ENCODE measurements around the gene TMEM130. TPM values are rescaled to one million over a fixed set of nuclear protein-coding genes. Genes with fewer than 3 reads are reported as not detected.

Gene TMEM130
- polyA plus RNA-seq, 3 donors = 0.05 TPM; not detected in 2

- no peaks in the 10 kb centered on the region for H3K36me3 Mint-ChIP-seq
- peak overlapping the region in 5 of 7 donors; percentile 22 to 70 (median 58) for H3K27ac Mint-ChIP-seq
- intact Hi-C loops (cut with micrococcal nuclease) = loop anchor here in 1 of 2 donors (10.0 kb wide), 1 partner anchor 455 kb away; the partner anchor contains the start of gene ARPC1A
- no peaks in the 10 kb centered on the region for H3K36me3 ChIP-seq (replicated peaks in 1 of 2; ENCODE audit: control insufficient read depth in 1 of 2, insufficient read depth in 2 of 2, low read length in 2 of 2)
- peaks cover 36 to 70% (median 64%) of the 10 kb centered on the region in 3 donors for H3K27me3 Mint-ChIP-seq (ENCODE audit: low read depth in 3 of 3)
- WGBS (ENCODE audit: insufficient coverage) = under 1% methylated on average over 25 of the region's 35 CpGs
- no peak overlapping the region for H3K27ac ChIP-seq (ENCODE audit: low read depth in 1 of 2, low read length in 2 of 2)
- peaks cover 15 to 42% of the 10 kb centered on the region in 2 donors for H3K27me3 ChIP-seq (ENCODE audit: control insufficient read depth in 2 of 2, insufficient read depth in 2 of 2, low read length in 2 of 2)
- H3K4me1 ChIP-seq (ENCODE audit: control insufficient read depth in 1 of 2, insufficient read depth in 2 of 2, low read length in 2 of 2) = peaks cover 21 to 29% of the 10 kb centered on the region in 2 donors
- H4K20me1 ChIP-seq (ENCODE audit: insufficient read depth, low read length) = no peaks in the 10 kb centered on the region
- H3K4me2 ChIP-seq (replicated peaks; ENCODE audit: extremely low read depth, low read length, poor library complexity, severe bottlenecking) = peak overlapping the region; percentile 85
- peak overlapping the region; percentile 76 for H2AFZ ChIP-seq (ENCODE audit: insufficient read depth, low read depth, low read length, poor library complexity, severe bottlenecking)
- peak overlapping the region; percentile 17 to 72 (median 18) for H3K4me3 ChIP-seq (replicated peaks in 1 of 3; ENCODE audit: low read depth in 2 of 3, low read length in 3 of 3)
- peak overlapping the region; percentile 4 for H3K9ac ChIP-seq (ENCODE audit: insufficient read depth, low read length, poor library complexity, severe bottlenecking)
- H3K9me3 ChIP-seq (replicated peaks in 1 of 2; ENCODE audit: control insufficient read depth in 1 of 2, insufficient read depth in 1 of 2, low read length in 2 of 2) = peaks cover 0 to 9% of the 10 kb centered on the region in 2 donors
- no peak for TF ChIP-seq CTCF (IDR thresholded peaks at IDR 0.05)
- peak overlapping the region; percentile 84 to 93 for H3K4me3 Mint-ChIP-seq
- peak; percentile 54 to 63 (median 59) for DNase-seq
- peaks cover 0 to 3% (median 0%) of the 10 kb centered on the region in 7 donors for H3K9me3 Mint-ChIP-seq
- peaks cover 24% of the 10 kb centered on the region for H3K4me1 Mint-ChIP-seq
- H3K79me2 ChIP-seq (ENCODE audit: insufficient read depth, low read length) = no peaks in the 10 kb centered on the region
Measured at GRCh38 chr7:98870121-98870651, 372 bp upstream of the TMEM130 start.

DNA sequence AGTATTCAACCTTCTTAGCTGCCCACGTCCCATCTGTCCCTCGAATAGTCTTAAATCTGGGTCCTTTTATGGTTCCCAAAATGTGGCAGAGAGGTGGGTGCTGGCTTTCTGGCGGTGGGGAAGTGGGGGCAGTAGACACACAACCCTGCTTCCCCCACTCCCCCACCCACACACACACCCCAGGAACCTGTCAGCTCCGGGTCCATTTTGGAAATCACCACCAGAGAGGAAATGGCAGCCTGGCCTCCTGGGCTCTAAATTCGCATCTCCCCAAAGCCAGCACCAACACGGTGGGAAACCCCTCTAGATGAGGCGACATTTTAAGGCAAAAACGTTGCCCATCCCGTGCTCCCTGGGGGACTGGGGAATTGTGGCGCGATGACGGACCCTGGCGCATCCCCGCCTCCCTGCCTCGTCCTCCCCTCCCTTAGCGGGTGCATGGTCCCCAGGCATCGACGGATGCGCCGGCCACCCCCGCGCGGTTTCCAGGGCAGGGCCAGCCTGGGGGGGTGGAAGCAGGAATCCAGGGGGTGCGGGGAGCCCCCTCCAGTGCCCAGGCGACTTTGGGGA lies 702 bp downstream of the TMEM130 start:
- 17% methylated on average over 20 of the region's 25 CpGs for WGBS (ENCODE audit: insufficient coverage)
- Mint-ChIP-seq H3K27me3 (ENCODE audit: low read depth in 3 of 3) (peaks cover 34 to 67% (median 64%) of the 10 kb centered on the region in 3 donors), H3K9me3 (peaks cover 0 to 3% (median 0%) of the 10 kb centered on the region in 7 donors), H3K36me3 (no peaks in the 10 kb centered on the region), H3K4me3 (peak overlapping the region; percentile 24 to 80), H3K4me1 (peaks cover 30% of the 10 kb centered on the region), H3K27ac (peak overlapping the region in 2 of 7 donors; percentile 6 to 10)
- Histone ChIP-seq H3K27ac (ENCODE audit: low read depth in 1 of 2, low read length in 2 of 2) (no peak overlapping the region), H4K20me1 (ENCODE audit: insufficient read depth, low read length) (no peaks in the 10 kb centered on the region), H3K9me3 (replicated peaks in 1 of 2; ENCODE audit: control insufficient read depth in 1 of 2, insufficient read depth in 1 of 2, low read length in 2 of 2) (peaks cover 0 to 9% of the 10 kb centered on the region in 2 donors), H3K27me3 (ENCODE audit: control insufficient read depth in 2 of 2, insufficient read depth in 2 of 2, low read length in 2 of 2) (peaks cover 15 to 42% of the 10 kb centered on the region in 2 donors), H3K79me2 (ENCODE audit: insufficient read depth, low read length) (no peaks in the 10 kb centered on the region), H3K4me3 (replicated peaks in 1 of 3; ENCODE audit: low read depth in 2 of 3, low read length in 3 of 3) (peak overlapping the region in 1 of 3 experiments; percentile 72), H3K4me2 (replicated peaks; ENCODE audit: extremely low read depth, low read length, poor library complexity, severe bottlenecking) (peak overlapping the region; percentile 85), H3K9ac (ENCODE audit: insufficient read depth, low read length, poor library complexity, severe bottlenecking) (no peak overlapping the region), H3K4me1 (ENCODE audit: control insufficient read depth in 1 of 2, insufficient read depth in 2 of 2, low read length in 2 of 2) (peaks cover 29 to 36% of the 10 kb centered on the region in 2 donors), H3K36me3 (replicated peaks in 1 of 2; ENCODE audit: control insufficient read depth in 1 of 2, insufficient read depth in 2 of 2, low read length in 2 of 2) (no peaks in the 10 kb centered on the region), H2AFZ (ENCODE audit: insufficient read depth, low read depth, low read length, poor library complexity, severe bottlenecking) (peak overlapping the region; percentile 56)
- DNase-seq = no peak
- TF ChIP-seq CTCF (IDR thresholded peaks at IDR 0.05) = no peak
- intact Hi-C loops (cut with micrococcal nuclease) = no loop called here
